Stimulated activated CD4-positive, alpha-beta T cell treated with anti-CD3 and anti-CD28 coated beads, TNF-alpha, amount 100 ng/mL, for 48 hours (primary cell): ENCODE results near the gene TMEM80.
"Not testable (repeated sequence)": the region's sequence is repeated elsewhere in the genome, so short reads cannot be mapped to it uniquely, and the experiment has no call there.

Experiments
- DNase-seq, 3 donors: peaks; one replicate each; pipeline ENCODE4 v3.0.0-alpha.2; 2020; ENCODE audit warnings: low read depth in 3 of 3

TMEM80 gene

GRCh38 chr11:695538-696248 lies at the start of gene TMEM80:
TMEM80 (plus strand) TSS chr11:695816; CDS start chr11:695828, 12 bp downstream.
- peak; percentile 98 for DNase-seq

- DNase-seq = no peak
These were observed 49.4 kb upstream of the TMEM80 start for GRCh38 chr11:646214-646613.

- DNase-seq = not testable (repeated sequence)
These were observed 47.9 kb upstream of the TMEM80 start for GRCh38 chr11:647672-648158.

- DNase-seq = no peak
These were observed 45.1 kb upstream of the TMEM80 start for GRCh38 chr11:650482-650881.

GRCh38 chr11:653136-653535 lies 42.5 kb upstream of the TMEM80 start:
- DNase-seq = not testable (repeated sequence)

GRCh38 chr11:653837-654236 lies 41.8 kb upstream of the TMEM80 start:
- DNase-seq = no peak

GRCh38 chr11:654444-654843 lies 41.2 kb upstream of the TMEM80 start:
- DNase-seq = not testable (repeated sequence)

- no peak for DNase-seq
These were observed 40.4 kb upstream of the TMEM80 start for GRCh38 chr11:655036-655726.

- DNase-seq = no peak
These were observed 39.2 kb upstream of the TMEM80 start for GRCh38 chr11:656426-656825.

GRCh38 chr11:656866-657265 lies 38.8 kb upstream of the TMEM80 start:
- no peak for DNase-seq

- DNase-seq = no peak
These were observed 37.9 kb upstream of the TMEM80 start for GRCh38 chr11:657691-658126.

GRCh38 chr11:659532-660085 lies 36.0 kb upstream of the TMEM80 start:
- DNase-seq = no peak

GRCh38 chr11:660281-660680 lies 35.3 kb upstream of the TMEM80 start:
- no peak for DNase-seq

GRCh38 chr11:660681-661444 lies 34.8 kb upstream of the TMEM80 start:
- DNase-seq = no peak

- no peak for DNase-seq
These were observed 32.8 kb upstream of the TMEM80 start for GRCh38 chr11:662689-663274.

- DNase-seq = no peak
These were observed 30.4 kb upstream of the TMEM80 start for GRCh38 chr11:665062-665703.

GRCh38 chr11:665704-666281 lies 29.8 kb upstream of the TMEM80 start:
- DNase-seq = no peak

GRCh38 chr11:673866-674265 lies 21.8 kb upstream of the TMEM80 start:
- no peak for DNase-seq

- DNase-seq = no peak
These were observed 21.2 kb upstream of the TMEM80 start for GRCh38 chr11:674406-674805.

- DNase-seq = no peak
These were observed 17.3 kb upstream of the TMEM80 start for GRCh38 chr11:678297-678696.
